ENCODE measurements around the gene SDK2. TPM values are rescaled to one million over a fixed set of nuclear protein-coding genes. Genes with fewer than 3 reads are reported as not detected.

The SDK2 gene
- total and polyA plus RNA-seq, 2 experiments from 2014 or later = 0.59 to 1.2 TPM

DNA sequence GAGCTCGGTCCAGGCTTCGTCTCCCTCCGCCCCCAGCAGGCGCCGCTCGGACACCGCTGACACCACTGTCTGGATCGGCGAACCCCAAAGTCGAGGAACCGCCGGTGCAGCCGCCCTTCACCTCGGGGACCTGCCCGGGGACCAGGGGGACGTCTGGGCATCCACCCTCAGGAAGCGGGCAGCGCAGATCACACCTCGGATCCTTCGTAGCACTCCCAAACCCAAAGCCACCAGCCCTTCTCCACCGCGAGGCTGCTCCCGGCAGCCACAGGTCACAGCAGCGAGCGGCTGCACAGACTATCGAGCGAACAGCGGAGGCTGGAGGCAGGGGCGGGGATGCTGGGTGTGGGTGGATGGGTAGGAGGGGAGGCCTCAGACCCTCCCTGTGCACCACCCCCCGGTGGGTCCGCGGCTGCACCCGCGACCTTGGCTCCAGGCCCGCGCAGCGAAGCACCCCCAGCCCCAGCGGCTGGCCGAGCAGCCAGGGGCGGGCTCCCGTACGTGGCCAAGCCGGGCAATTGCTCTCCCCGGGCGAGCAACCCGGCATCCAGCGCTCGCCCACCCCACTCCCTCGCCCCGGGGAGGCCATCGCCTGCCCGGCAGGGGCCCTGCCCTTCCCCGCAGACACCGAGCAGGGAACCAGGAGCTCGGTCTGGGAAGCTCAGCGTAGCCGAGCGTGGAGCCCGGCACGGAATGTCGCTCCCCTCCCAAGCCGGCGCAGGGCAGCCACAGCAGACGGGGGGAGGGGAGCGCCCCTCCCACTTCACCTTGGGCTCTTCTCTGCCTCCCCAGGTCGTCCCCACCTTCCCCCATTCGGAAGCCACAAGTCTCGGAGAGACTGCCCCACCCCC, 1.0 kb downstream of the SDK2 start:
- peak overlapping the region; percentile 98 for H3K4me2 ChIP-seq
- TF ChIP-seq EZH2 (IDR thresholded peaks at IDR 0.05; ENCODE audit: borderline replicate concordance) (no peak), EZH2phosphoT487 (IDR thresholded peaks at IDR 0.05; ENCODE audit: low read depth, severe bottlenecking, unreplicated experiment) (peak; percentile 37)
- TF ChIP-seq, protein P1, sequence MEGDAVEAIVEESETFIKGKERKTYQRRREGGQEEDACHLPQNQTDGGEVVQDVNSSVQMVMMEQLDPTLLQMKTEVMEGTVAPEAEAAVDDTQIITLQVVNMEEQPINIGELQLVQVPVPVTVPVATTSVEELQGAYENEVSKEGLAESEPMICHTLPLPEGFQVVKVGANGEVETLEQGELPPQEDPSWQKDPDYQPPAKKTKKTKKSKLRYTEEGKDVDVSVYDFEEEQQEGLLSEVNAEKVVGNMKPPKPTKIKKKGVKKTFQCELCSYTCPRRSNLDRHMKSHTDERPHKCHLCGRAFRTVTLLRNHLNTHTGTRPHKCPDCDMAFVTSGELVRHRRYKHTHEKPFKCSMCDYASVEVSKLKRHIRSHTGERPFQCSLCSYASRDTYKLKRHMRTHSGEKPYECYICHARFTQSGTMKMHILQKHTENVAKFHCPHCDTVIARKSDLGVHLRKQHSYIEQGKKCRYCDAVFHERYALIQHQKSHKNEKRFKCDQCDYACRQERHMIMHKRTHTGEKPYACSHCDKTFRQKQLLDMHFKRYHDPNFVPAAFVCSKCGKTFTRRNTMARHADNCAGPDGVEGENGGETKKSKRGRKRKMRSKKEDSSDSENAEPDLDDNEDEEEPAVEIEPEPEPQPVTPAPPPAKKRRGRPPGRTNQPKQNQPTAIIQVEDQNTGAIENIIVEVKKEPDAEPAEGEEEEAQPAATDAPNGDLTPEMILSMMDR (IDR thresholded peaks at IDR 0.05; ENCODE audit: poor library complexity) = peak; percentile 40
- H3K79me2 ChIP-seq = no peaks in the 10 kb centered on the region
- peaks cover 76% of the 10 kb centered on the region for H3K27me3 ChIP-seq
- WGBS (ENCODE audit: low lambda C conversion rate, missing lambda C conversion rate) = 1% methylated on average over 39 of the region's 68 CpGs
- H3K27ac ChIP-seq = no peak overlapping the region
- DNase-seq (ENCODE audit: low spot score) = peak; percentile 46
- no peaks in the 10 kb centered on the region for H3K9me3 ChIP-seq (ENCODE audit: low read depth)
- H4K20me1 ChIP-seq (ENCODE audit: insufficient read depth, poor library complexity, severe bottlenecking) = no peaks in the 10 kb centered on the region
- peaks cover 16% of the 10 kb centered on the region for H3K4me1 ChIP-seq (ENCODE audit: insufficient read depth)
- peak overlapping the region; percentile 70 for H3K4me3 ChIP-seq
- H3K36me3 ChIP-seq (replicated peaks; ENCODE audit: insufficient read depth, low read depth) = no peaks in the 10 kb centered on the region
- H3K9me2 ChIP-seq (replicated peaks; ENCODE audit: insufficient read depth) = no peaks in the 10 kb centered on the region
- no peak overlapping the region for H2AFZ ChIP-seq

DNA sequence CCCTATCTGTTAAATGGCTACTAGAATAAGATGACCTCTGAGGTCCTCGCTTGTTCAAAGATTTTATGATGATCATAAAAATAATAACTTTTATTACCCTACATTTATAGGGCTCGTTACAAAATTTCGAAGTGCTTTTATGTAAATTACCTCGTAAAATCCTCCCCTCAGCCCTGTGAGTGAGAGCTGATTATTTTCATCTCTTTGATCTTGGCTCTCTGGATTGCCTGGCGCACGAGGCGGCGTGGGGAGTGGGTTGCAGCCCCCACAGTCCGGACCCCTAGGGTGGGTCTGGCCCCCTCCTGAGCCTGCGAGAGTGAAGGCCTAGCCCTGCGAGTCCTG, 1.6 kb downstream of the SDK2 start:
- no peaks in the 10 kb centered on the region for H3K79me2 ChIP-seq
- TF ChIP-seq EZH2phosphoT487 (IDR thresholded peaks at IDR 0.05; ENCODE audit: low read depth, severe bottlenecking, unreplicated experiment) = no peak
- no peaks in the 10 kb centered on the region for H3K9me2 ChIP-seq (replicated peaks; ENCODE audit: insufficient read depth)
- peak overlapping the region; percentile 98 for H3K4me2 ChIP-seq
- H3K4me1 ChIP-seq (ENCODE audit: insufficient read depth) = peaks cover 16% of the 10 kb centered on the region
- H3K4me3 ChIP-seq = no peak overlapping the region
- no peak for DNase-seq (ENCODE audit: low spot score)
- H4K20me1 ChIP-seq (ENCODE audit: insufficient read depth, poor library complexity, severe bottlenecking) = no peaks in the 10 kb centered on the region
- 18% methylated on average over 11 of the region's 11 CpGs for WGBS (ENCODE audit: low lambda C conversion rate, missing lambda C conversion rate)
- H3K9me3 ChIP-seq (ENCODE audit: low read depth) = no peaks in the 10 kb centered on the region
- H3K36me3 ChIP-seq (replicated peaks; ENCODE audit: insufficient read depth, low read depth) = no peaks in the 10 kb centered on the region
- no peak overlapping the region for H2AFZ ChIP-seq
- H3K27me3 ChIP-seq = peaks cover 70% of the 10 kb centered on the region
- no peak overlapping the region for H3K27ac ChIP-seq

DNA sequence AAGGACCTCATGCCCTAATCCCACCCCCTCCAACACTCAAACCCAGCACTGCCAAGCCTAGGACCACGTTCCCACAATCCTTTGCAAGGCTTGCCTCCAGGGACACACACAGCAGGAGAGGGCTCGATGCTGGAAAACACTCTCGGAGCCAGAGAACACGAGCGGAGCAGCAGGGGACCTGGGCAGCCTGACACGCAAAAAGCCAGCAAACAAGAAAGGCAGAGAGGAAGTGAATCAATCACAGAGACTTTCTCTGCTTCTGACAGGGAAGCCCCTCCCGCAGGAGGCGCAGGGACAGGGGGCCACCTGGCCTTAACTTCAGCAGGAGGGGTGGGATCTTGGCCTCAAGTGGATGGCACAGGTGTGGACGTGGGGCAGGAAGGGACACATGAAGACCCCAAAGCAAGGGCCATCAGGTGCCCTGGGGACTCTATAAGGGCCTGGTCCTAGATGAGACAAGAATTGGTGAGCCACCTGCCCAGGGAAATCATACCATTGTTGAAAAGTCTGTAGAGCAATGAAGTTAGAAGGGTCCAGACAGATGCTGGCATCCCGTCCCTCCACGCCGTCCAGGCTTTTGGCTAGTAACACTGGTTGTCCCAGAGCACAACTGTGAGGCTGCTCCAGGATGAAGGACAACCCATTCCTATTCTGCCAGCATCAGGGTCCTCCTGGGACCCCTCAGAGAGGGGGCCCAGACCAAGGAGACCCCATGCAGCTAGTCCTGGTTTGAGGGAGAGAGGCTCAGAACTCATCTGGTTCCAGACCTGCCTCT, 2.2 kb downstream of the SDK2 start:
- TF ChIP-seq, protein P1 (IDR thresholded peaks at IDR 0.05; ENCODE audit: poor library complexity) = no peak
- TF ChIP-seq EZH2 (IDR thresholded peaks at IDR 0.05; ENCODE audit: borderline replicate concordance) = peak; percentile 4
- Histone ChIP-seq H4K20me1 (ENCODE audit: insufficient read depth, poor library complexity, severe bottlenecking) (no peaks in the 10 kb centered on the region), H3K9me2 (replicated peaks; ENCODE audit: insufficient read depth) (no peaks in the 10 kb centered on the region), H3K27ac (no peak overlapping the region), H3K27me3 (peaks cover 64% of the 10 kb centered on the region), H3K9me3 (ENCODE audit: low read depth) (no peaks in the 10 kb centered on the region), H3K4me2 (peak overlapping the region; percentile 98), H3K79me2 (no peaks in the 10 kb centered on the region), H3K36me3 (replicated peaks; ENCODE audit: insufficient read depth, low read depth) (no peaks in the 10 kb centered on the region), H3K4me3 (no peak overlapping the region), H2AFZ (no peak overlapping the region), H3K4me1 (ENCODE audit: insufficient read depth) (peaks cover 16% of the 10 kb centered on the region)
- no peak for DNase-seq (ENCODE audit: low spot score)
- WGBS (ENCODE audit: low lambda C conversion rate, missing lambda C conversion rate) = 56% methylated on average over 12 of the region's 12 CpGs

DNA sequence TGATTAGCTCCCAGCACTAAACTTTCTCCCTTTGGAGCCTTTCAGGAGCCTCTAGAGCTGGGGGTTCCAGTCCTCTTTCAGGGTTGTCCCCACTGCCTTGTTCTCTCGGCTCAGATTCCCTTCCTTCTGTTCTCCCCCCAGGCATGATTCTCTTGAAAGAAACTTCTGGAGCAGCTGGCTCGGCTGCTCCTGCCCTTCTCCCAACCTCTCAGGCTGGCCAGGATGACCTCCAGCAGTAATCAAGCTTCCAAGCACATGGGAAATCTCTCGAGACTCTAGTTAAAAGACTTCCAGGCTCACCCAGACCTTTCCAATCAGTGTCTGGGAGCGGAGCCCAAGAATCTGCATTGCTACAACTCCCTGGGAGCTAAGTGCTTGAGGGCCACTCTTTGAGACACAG, 3.6 kb downstream of the SDK2 start:
- Histone ChIP-seq H3K4me3 (no peak overlapping the region), H4K20me1 (ENCODE audit: insufficient read depth, poor library complexity, severe bottlenecking) (no peaks in the 10 kb centered on the region), H3K79me2 (no peaks in the 10 kb centered on the region)

More for the DNA sequence above, 3.6 kb downstream of the SDK2 start:
- 70% methylated on average over 4 of the region's 4 CpGs for WGBS (ENCODE audit: low lambda C conversion rate, missing lambda C conversion rate)
- Histone ChIP-seq H3K4me1 (ENCODE audit: insufficient read depth) (peaks cover 16% of the 10 kb centered on the region), H3K9me3 (ENCODE audit: low read depth) (no peaks in the 10 kb centered on the region), H3K9me2 (replicated peaks; ENCODE audit: insufficient read depth) (no peaks in the 10 kb centered on the region), H3K4me2 (no peak overlapping the region), H3K27ac (no peak overlapping the region), H3K27me3 (peaks cover 51% of the 10 kb centered on the region), H3K36me3 (replicated peaks; ENCODE audit: insufficient read depth, low read depth) (no peaks in the 10 kb centered on the region), H2AFZ (no peak overlapping the region)
- no peak for DNase-seq (ENCODE audit: low spot score)
- TF ChIP-seq, protein P1 (IDR thresholded peaks at IDR 0.05; ENCODE audit: poor library complexity) = no peak
- no peak for TF ChIP-seq EZH2 (IDR thresholded peaks at IDR 0.05; ENCODE audit: borderline replicate concordance)
- no peak for TF ChIP-seq EZH2phosphoT487 (IDR thresholded peaks at IDR 0.05; ENCODE audit: low read depth, severe bottlenecking, unreplicated experiment)

Measured in hepatocyte (in vitro differentiated cells).